AG04449 (cell line): Measurements from ENCODE around the gene SCAF4.

Experiments
- CTCF ChIA-PET: fragments of 350-600 bp; formaldehyde crosslinking; extraction: SDS; loops from one replicate; lab custom pipeline; 2021; ENCODE audit warnings: antibody characterized with exemption; lab: Yijun Ruan, JAX
- POLR2A ChIA-PET: fragments of 400-600, 350-600 bp; formaldehyde crosslinking; extraction: SDS; loops from one replicate; lab custom pipeline; 2020; ENCODE audit warnings: antibody characterized with exemption, inconsistent platforms; lab: Yijun Ruan, JAX
- DNase-seq: peaks from one replicate; pipeline ENCODE4 v3.0.0-alpha.2; 2010; ENCODE audit warnings: low read depth, low spot score
- H3K4me3 ChIP-seq: 2 replicates; pipeline ENCODE4 v1.5.1; 2011; ENCODE audit warnings: low read depth, mild to moderate bottlenecking, control low read depth, low read length
- TF ChIP-seq, protein P1 (sequence below): IDR thresholded peaks from one replicate; pipeline ENCODE4 v1.5.1; 2011; ENCODE audit warnings: mild to moderate bottlenecking, moderate library complexity, low read length, control low read depth, inconsistent platforms; ENCODE audit not compliant: insufficient read depth; ENCODE audit errors: missing control alignments

SCAF4 gene

GRCh38 chr21:31624961-31625491 is 106.9 kb downstream of the SCAF4 start:
- ChIA-PET CTCF (interaction anchor here (0.7 kb wide), 1 partner anchor 44 kb away, joined by 3 read pairs; no protein-coding TSS in a partner anchor), POLR2A (no interaction called here)
- TF ChIP-seq, protein P1, sequence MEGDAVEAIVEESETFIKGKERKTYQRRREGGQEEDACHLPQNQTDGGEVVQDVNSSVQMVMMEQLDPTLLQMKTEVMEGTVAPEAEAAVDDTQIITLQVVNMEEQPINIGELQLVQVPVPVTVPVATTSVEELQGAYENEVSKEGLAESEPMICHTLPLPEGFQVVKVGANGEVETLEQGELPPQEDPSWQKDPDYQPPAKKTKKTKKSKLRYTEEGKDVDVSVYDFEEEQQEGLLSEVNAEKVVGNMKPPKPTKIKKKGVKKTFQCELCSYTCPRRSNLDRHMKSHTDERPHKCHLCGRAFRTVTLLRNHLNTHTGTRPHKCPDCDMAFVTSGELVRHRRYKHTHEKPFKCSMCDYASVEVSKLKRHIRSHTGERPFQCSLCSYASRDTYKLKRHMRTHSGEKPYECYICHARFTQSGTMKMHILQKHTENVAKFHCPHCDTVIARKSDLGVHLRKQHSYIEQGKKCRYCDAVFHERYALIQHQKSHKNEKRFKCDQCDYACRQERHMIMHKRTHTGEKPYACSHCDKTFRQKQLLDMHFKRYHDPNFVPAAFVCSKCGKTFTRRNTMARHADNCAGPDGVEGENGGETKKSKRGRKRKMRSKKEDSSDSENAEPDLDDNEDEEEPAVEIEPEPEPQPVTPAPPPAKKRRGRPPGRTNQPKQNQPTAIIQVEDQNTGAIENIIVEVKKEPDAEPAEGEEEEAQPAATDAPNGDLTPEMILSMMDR: no peak
- DNase-seq: no peak
- no peak overlapping the region for H3K4me3 ChIP-seq

DNA sequence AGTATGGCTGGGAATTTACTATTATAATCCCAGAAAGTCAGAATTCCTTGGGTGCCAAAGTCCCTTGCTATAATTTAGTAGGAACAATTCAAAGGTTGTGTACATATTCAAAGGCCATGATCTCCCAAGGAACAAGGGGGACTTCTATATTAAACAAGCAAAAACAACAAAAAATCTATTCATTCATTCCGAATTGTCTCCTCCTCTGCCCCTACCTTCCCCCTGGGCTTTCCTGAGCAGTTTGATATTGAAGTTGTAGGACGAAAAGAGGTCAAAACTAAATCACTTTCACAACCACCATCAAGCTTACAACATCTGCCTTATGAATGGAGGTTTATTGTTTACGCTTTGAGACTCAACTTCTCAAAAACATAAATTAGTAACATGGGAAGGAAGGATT is 107.7 kb downstream of the SCAF4 start:
- TF ChIP-seq, protein P1: no peak
- no peak overlapping the region for H3K4me3 ChIP-seq
- ChIA-PET POLR2A (no interaction called here), CTCF (interaction anchor here (0.7 to 1.4 kb wide), 4 partner anchors 20 to 634 kb away, joined by 3 to 4 read pairs (median 3); no protein-coding TSS in a partner anchor)
- DNase-seq: no peak

GRCh38 chr21:31623664-31624063 is 108.3 kb downstream of the SCAF4 start:
- POLR2A ChIA-PET: no interaction called here
- CTCF ChIA-PET: interaction anchor here (0.6 to 1.4 kb wide), 4 partner anchors 19 to 915 kb away, joined by 3 to 4 read pairs (median 3); no protein-coding TSS in a partner anchor
- no peak overlapping the region for H3K4me3 ChIP-seq
- DNase-seq: no peak
- TF ChIP-seq, protein P1: no peak

- TF ChIP-seq, protein P1: no peak
- no peak for DNase-seq
- H3K4me3 ChIP-seq: no peak overlapping the region
- ChIA-PET CTCF (interaction anchor here (0.6 kb wide), 1 partner anchor 974 kb away, joined by 4 read pairs; no protein-coding TSS in a partner anchor), POLR2A (no interaction called here)
Measured at GRCh38 chr21:31622397-31622796, 109.5 kb downstream of the SCAF4 start.
